ENCODE results near the gene TMEM187.
A peak's percentile ranks its signal among the peaks of the same experiment; 100 is the strongest.

The TMEM187 gene

DNA sequence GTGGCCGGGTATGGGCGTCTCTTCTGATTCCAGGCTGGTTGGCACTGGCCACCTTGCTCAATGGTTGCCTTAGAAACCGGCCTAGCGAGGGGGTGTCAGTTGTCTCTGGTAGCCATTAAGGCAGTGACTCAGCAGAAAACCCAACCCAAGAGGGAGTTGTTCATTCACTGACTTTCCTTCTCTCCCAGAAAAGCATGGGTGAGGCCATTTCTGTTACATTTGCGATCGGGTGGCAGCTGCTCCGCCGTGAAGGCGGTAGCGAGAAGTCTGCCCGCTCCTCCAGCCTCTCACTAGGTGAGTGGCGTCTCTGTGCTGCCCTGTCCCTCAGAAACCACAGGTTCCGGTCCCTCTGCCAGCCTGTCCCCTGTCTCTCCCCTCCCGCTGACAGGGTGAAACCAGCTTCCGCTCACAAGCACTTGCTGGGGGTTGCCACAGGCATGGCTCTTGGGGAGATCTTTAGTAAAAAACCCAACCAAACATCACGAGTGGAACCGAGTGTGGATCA, 29.7 kb downstream of the TMEM187 start:
- DNase-seq = peak; percentile 72

DNA sequence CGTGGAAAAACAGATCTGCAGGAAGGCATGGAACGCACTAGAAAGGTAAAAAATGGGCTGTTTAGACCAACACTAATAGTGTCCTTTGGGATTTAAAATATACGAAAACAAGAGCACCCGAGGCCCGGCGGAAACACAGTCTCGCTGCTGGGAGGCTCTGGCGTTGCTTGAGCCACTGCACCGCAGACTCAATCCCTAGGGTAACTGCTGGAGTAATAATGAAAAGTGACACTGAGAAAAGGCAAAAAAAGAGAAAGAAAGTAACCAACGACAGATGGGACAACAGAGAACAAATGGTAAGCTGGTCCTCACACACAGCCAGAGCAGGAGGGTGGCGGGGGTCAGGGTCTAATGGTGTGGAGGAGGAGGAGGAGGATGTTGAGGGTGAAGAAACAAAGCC, 31.8 kb downstream of the TMEM187 start:
- no peak for DNase-seq

DNA sequence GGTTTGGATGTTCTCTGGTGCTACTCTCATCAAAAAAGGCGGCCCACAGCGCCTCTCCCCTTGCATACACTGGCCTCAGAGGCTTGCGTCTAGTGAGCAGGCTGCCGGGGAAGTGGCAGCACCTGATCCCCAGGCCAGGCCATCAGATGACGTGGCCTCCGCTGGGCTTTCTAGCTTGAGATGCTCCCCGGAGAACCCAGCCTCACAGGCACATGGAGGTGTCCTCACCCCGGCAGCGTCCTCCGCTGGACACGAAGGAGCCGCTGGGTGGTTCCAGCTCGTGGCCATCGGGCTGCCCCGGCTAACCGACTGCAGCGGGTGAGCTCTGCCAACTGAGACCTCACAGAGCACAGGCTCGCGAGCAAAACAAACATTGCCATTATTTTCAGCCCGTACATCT, 34.4 kb downstream of the TMEM187 start:
- DNase-seq = no peak

DNA sequence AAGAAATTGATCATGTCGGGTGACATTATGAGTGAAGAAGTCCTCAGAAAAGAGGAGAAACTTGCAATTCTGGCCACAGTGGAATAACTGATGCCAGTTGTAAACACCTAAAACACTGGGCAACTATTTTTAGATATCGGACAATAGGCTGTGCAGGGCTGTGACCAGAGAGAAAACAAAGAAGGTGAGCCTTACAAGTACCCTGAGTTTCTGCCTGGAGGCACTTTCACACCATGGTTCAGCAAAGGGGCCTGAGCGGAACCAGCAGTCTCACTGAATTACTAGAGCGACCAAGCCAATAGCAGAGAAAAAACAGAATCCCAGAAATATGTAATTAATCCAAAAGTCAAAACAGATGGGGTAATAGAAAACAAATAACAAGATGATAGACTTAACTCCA, 36.0 kb downstream of the TMEM187 start:
- no peak for DNase-seq

DNA sequence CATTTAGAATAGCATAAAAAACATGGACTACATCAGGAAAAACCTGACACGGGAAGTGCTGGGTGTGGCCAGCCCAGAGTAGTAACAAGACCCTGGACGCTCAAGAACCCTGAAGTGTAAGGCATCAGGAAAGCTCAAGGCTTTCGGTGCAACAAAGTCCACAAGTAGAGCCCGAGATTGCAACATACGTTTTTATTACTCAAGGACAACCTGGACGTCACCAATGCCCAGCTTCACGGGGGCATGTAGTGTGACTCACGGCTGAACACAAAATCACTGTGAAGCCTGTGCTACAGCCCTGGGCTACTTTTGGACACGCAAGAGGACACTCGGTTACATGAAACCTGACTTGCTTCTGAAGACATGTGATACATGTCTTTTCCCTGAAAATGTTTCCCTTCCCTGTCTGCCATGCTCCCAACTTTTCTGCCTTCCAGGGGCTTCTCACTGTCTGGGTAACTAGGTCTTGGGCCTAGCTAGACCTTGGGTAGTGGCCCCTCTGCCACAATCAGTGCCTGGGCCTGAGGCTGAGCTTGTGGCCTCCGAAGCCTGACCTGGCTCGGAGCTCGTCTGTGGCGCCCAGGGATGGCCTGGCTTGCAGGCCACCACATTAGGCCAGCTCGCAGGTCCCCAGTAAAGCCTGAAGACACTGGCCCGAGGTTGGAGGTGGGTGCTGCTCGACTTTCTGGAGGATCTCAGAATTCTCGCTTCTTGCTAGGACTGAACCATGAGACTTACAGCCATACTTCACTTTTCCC, 38.0 kb downstream of the TMEM187 start:
- DNase-seq = no peak

DNA sequence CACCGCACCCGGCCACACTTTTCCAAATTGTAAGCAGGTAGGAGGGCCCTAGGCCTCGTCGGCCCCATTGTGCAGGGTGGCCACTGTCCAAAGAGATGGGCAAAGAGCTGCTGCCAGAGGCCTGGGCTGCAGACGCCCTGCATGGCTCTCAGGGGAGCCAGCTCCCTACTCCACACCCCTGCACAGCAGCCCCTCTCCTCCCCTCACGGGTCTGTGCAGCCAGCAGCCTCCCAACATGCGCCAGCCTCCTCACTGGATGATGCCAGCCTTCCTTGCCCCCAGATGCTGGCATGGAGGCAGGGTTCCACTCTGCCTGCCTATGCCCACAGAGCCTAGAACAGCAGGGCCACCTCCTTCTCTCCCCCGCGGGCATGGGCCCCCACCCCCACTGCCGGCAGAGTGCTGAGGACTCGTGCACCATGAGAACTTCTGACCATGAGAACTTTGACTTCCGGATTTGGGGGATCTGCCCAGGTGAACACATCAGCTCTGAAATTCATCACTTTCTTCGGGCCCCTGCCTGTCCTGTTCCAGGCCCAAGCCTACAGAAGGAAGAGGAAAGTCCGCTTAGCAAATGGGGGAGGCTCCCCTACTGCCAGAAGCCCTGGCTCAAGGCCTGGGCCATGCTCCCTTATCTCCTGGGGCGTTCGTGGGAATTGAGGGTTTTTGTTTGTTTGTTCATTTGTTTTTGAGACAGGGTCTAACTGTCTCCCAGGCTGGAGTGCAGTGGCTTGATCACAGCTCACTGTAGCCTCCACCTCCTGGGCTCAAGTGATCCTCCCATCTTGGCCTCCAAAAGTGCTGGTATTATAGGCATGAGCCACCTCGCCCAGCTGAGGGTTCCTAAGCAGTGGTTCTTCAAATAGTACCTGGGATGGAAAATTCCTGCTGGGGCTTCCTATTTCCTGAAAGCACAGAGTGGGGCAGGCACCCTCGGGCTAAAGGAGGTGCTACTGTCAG, 39.1 kb downstream of the TMEM187 start:
- DNase-seq = no peak

DNA sequence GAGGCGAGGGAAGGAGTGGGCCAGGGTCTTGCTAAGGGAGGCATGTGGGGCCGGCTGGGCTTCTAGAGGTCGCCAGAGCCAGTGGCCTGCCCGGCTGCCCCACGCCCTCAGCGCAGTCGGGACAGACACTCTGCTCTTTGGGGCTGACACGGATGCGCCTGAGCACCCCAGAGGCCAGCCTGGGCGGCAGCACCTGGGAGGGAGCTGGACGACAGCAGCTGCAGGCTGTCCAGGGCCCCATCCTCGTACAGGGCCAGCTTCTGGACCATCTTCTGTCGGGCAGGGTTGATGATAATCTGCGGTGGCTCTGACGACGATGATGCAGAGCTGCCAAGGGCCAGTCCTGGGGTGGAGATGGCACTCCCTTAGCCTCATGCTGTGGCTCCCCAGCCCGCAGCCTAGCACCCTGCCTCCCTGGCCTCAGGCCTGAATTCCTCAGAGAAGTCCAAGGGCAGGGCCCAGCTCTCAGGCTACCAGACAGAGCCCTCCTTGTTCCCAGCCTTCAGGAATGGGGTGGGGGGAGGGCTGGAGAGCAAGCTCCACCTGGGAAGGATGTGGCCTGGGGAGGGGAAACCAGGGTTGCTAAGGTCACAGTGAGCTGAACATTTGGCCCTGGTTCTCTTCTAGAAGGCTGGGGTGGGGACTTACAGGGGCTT, 39.9 kb downstream of the TMEM187 start:
- DNase-seq = no peak

DNA sequence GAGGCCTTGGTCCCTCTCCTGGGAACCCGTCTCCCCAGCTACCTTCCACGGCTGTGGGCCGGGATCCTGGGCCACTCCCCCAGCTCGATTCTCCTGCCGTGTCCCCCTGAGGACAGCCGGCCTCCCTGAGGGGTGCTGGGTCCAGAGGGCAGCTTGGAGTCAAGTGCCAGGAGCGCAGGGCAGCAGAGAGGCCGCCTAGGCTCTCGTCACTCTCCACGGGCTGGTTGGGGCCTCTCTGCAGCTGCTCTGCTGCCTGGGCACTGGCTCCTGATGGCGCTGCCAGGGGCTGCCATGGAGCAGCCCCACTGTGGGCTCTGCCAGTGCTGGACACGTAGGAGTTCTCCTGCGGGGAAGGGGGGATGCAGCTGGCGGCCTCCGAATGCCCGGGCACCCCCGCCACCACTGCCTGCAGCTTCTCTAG, 40.5 kb downstream of the TMEM187 start:
- no peak for DNase-seq

DNA sequence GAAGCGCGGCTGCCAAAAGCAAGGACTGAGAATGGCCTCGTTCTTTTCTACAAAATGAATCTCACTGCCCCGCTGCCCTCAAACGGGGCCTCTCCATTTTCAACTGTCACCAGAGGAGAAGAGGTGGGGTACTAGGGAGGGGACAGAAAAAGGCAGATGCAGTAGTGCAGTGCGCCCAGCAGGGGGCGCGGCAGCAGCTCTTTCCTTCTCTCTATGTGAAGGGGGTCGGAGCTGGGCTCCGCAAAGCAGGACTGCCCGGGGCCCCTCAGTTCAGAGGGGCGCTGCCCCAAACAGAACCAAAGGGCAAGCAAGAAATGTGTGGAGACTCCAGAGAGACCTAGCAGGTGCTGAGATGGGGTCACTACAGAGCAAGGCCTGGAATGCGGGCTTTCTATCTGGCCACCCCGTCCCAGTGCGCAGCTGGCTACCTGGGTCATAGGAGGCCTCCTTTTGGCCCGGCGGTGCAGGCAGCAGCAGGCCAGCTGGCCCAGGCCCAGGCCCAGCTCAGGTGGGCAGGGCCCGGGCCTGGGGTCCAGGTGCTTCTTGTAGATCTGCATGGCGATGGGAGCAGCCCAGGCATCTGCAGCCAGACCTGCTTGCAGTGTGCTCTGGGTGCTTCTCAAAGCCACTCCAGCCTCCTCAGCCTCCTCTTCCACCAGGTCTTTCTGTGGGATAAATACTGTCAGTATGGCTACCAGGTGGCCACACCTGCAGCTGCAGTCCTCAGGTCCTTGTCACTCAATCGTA, 41.2 kb downstream of the TMEM187 start:
- DNase-seq = peak; percentile 26

DNA sequence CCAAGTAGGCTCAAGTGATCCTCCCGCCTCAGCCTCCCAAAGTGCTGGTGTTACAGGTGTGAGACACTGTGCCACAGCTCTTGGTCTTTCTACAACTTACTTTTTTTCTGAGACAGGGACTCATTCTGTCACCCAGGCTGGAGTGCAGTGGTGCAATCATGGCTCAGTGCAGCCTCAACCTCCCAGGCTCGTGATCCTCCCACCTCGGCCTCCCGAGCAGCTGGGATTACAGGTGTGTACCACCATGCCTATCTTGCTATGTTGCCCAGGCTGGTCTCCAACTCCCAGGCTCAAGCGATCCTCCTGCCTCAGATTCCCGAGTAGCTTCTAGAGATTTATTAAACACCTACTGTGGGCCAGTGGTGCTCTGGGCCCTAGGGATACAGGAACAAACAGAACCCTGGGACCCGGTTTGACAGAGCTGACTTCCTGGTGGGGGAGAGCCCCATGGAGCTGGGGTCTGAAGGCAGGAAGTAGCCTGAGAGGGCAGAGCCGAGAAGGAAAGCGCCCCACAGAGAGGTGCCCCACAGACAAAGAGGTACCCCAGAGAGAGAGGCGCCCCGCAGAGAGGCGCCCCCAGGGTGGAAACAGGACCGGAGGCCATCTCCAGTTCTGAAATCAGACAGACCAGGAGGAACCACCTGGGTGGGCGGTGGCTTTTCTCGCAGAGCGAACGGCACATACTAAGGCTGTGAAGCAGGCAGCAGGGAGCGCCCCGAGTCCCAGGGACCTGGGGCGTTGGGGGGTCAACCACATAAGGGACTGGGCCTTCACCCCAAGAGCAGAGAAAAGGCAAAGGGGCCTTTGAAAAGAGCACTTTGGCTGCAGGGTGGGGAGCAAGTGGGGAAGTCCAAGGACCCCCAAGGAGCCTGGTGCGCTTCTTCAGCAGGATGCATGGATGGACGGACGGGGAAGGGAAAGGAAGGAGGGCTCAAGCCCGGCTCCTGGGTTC, 42.2 kb downstream of the TMEM187 start:
- no peak for DNase-seq

DNA sequence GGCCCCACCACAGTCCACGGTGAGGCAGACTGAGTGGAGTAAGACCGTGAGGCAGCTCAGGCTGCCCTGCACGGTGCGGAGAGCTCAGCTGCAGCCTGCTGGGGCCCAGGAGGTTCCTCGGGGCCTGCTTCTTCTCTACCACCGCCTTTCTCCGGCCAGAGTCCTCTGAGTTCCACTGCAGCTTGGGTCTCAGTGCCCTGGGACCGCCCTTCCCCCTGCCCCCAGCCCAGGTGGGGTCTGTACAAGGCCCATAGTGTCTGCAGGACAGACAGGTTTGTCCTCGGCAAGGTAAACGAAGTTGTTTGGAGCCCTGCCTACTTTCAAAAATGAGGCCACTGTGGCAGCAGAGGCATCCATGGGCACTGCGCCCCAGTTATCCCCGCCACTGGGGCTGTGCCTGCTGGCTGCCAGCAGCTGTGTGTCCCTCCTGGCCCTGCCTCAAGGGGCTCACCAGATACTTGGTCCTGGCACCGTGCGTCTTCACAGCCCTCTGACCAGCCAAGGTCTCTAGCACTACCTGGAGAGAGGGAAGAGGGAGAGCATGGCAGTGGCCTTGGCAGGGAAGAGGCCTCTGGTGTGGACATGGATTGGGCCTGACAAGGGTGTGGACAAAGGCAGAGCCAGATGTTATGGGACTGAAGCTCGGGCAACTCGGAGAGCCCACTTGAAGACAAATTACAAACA, 43.2 kb downstream of the TMEM187 start:
- no peak for DNase-seq

DNA sequence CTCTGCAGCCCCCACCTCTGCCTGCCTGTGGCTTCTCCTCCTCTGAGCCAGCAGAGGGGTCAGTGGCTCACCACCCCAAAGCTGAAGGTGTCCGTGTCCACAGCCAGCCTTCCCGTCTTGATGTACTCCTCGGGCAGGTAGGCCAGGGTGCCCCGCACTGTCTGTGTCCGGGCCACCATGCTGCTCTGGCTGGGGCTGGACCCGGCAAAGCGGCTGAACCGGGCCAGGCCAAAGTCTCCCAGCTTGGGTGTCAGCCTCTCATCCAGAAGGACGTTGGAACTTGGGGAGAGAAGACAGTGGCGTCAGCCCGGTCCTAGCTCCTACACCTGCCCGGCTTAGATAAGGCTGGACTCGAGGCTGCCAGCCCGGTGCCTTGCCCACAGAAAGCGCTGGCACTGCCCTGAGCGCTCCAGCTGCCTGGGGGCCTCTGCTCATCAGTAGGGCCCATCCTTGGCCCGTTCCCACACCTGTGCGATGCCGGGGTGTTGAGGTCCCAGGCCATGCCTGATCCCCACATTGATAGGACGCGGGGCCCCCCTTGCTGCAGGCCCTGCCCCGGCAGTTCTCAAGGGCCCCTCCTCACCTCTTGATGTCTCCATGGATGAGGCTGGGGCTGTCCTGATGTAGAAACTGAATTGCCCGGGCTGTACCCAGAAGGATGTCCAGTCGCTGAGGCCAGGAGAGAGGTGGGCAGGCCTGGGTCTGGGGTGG, 44.0 kb downstream of the TMEM187 start:
- DNase-seq = no peak

DNA sequence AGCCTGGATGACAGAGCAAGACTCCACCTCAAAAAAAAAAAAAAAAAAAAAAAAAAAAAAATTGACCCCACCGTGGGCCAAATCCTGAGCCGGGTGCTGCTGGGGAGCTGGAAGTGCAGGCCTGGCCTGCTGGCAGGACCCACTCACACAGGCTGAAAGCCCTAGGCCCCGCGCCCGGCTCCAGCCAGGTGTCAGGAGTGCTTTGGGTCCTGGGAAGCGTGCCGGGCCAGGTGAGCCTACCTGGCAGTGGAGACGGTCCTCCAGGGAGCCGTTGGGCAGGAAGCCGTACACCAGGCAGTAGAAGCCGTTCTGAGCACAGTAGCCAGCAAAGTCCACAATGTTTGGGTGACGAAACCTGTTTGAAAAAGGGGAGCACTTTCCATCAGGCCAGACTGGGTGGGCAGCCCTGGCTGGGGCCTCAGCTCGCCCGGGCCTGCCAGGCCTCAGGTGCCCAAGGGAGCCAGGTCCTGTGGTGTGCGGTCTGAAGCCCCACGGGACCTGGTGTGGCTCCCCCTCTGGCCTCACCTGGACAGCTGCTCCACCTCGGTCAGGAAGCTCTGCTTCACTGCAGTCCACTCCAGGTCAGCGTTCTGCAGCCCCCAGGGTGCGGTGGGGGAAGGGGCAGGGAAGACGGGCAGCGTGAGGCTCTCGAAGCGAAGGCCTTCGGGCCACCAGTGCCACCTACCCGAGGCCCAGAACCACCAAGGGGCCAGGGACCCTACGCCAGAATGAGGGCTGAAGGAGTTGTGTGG, 45.4 kb downstream of the TMEM187 start:
- no peak for DNase-seq

DNA sequence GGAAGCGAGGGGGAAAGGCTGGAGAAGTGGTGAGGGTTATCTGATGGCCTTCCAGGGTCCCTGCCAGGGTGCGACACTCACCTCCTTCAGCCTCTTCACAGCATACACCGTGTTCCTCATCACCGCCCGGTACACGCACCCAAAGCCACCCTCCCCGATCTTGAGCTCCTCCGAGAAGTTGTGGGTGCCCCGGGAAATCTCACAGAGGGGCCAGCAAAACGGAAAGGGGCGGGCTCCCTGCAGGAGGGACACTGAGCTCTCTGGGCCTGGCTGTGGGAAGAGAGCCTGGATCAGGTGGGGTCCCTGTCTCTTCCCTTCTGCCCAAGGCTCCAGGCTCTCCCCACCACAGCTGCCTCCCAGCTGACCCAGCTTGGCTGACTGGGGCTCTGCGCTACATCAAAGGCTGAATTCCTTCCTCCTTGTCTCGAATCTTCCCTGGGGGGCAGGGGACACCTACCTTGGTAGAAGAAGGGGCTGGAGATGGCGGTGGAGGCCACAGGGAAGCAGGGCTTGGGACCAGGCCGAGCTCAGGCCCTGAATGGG, 46.0 kb downstream of the TMEM187 start:
- no peak for DNase-seq

DNA sequence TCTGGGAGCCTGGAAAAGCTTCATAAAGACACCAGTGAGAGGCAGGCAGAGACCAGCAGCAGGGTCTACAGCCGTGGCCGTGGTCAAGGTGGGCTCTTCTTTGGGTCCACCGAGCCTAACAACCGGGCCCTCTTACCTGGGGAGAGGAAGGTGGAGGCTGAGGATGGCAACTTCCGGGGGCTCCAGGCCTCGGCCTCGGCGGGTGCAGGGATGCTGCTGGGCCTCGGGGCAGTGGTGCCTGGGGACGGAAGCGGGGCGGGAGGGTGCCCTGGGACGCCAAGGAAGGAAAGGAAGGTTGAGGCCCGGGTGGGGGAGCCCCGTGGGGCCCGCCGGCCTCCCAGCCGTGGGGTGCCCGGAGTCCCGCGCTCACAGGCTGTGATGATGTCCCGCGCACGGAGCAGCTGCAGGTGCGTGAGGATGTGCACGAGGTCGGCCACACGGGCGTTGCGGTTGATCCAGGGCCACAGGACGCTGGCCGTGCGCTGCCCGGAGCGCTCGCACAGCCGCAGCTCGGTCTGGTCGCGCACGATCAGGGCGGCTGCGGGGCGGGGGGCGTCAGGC, 46.6 kb downstream of the TMEM187 start:
- no peak for DNase-seq

DNA sequence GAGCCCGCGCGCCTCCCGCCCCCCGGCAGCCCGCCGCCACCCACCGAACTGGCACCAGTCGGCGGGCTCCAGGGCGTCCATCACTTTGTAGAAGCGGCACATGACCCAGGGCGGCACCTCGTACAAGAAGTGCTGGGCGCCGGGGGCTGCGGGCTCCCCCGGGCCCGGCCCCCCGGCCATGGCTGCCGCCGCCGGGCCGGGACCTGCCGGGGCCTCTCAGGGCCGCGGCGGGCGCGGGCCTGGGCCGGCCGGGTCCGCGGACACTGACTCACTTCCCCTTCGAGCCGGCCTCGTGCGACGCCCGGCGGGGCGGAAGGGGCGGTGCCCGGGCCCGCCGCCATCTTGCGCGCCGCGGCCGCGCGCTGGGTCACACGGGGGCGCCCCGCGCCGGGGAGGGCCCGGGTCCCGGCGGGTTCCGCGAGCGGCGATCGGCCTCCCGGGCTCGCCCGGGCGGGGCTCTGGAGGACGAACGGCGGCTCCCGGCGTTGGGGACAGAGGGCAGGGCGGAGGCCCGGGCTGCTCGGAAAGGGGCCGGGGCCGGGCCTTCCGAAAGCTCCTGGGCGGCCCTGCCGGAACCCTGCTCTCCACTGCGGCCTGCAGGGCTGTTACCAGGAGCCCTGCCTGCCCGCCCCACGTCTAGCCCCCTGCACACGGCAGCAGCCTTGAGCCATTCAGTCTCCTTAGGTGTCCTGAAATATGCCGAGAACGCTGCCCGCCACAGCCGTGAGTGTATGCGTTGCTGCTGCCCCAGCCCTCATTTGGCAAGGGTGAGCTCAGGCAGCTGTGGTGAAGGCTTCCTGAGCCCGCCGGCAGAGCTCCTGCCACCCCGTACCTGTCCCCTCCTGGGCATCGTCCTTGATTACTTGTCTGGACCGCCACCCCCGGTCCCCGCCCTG, 47.3 kb downstream of the TMEM187 start, which contains the start of gene IRAK1:
IRAK1 (minus strand) TSS at position 270 of the 896 bp plus-strand sequence; CDS start at position 180, 90 bp downstream.
- DNase-seq = peak; percentile 66

DNA sequence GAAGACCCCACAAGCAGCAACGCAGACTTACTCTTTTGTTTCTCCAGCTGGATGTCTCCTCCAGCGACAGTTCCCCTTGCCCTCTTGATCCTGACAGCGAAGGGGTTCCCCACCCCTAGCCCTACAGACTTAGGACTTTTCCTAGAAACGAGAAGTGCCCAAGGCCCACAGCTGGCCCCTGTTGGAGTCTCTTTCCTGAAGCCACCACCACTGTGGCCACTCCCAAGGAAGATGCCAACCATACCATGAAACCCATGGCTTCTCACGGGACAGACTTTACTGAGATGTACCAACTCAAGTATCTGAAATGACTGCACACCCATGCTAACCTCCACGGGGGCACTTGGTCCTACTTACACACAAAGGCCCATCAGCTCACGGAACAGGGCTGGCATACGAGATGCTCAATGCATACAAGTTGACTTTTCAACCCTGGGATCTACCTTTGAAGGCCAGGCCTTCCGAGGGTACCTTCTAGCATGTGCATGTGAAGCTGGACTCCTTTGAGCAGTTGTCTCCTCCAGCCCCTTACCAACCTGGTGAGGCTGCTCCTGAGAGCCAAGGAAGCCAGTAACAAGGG, 48.1 kb downstream of the TMEM187 start:
- DNase-seq = peak; percentile 39

Data from fibroblast of skin of scalp (primary cell).